Sigmoid colon (tissue), 4 donors: ENCODE results near the gene PJVK.

Experiments used
- CTCF ChIP-seq, 4 experiments: fragments of 450-650 bp in 3 of 4; fragments of 200-600 bp in 1 of 4; IDR thresholded peaks; one replicate each; pipeline ENCODE4 v1.5.1; 2016 to 2019; ENCODE audit warnings: antibody characterized with exemption in 4 of 4, mild to moderate bottlenecking in 3 of 4, moderate library complexity in 2 of 4
- EP300 ChIP-seq, 4 donors: sonication (generic); formaldehyde crosslinking; IDR thresholded peaks; one replicate each; pipeline ENCODE4 v1.6.1; 2017; ENCODE audit warnings: antibody characterized with exemption in 4 of 4
- POLR2A ChIP-seq, 2 donors: fragments of 450-650 bp; IDR thresholded peaks; one replicate each; pipeline ENCODE4 v1.6.1; 2016; ENCODE audit warnings: antibody characterized with exemption in 2 of 2, mild to moderate bottlenecking in 2 of 2, moderate library complexity in 2 of 2
- POLR2AphosphoS5 ChIP-seq, 4 donors: sonication (generic); formaldehyde crosslinking; IDR thresholded peaks; one replicate each; pipeline ENCODE4 v1.6.1; 2017; ENCODE audit warnings: antibody characterized with exemption in 4 of 4

GRCh38 chr2:178441426-178441825 lies 9.8 kb upstream of the PJVK start:
- TF ChIP-seq CTCF (IDR thresholded peaks at IDR 0.05) (no peak), POLR2A (IDR thresholded peaks at IDR 0.05) (no peak), POLR2AphosphoS5 (IDR thresholded peaks at IDR 0.05) (no peak), EP300 (IDR thresholded peaks at IDR 0.05) (no peak)
